GM12872 (cell line): Measurements from ENCODE around the gene ZNF500.

Source experiments
- CTCF ChIP-seq: IDR thresholded peaks from 3 replicates; pipeline ENCODE4 v1.5.1; 2011; ENCODE audit warnings: low read depth, mild to moderate bottlenecking, low read length, moderate library complexity; ENCODE audit not compliant: insufficient read depth

ZNF500 gene

GRCh38 chr16:4752351-4753100, 14.4 kb downstream of the ZNF500 start:
- TF ChIP-seq CTCF = no peak

GRCh38 chr16:4750896-4751295, 16.1 kb downstream of the ZNF500 start:
- no peak for TF ChIP-seq CTCF

- no peak for TF ChIP-seq CTCF
Observed at GRCh38 chr16:4749700-4750257, 17.2 kb downstream of the ZNF500 start.

GRCh38 chr16:4748682-4749411, 18.1 kb downstream of the ZNF500 start:
- no peak for TF ChIP-seq CTCF

- no peak for TF ChIP-seq CTCF
Observed at GRCh38 chr16:4747906-4748681, 18.9 kb downstream of the ZNF500 start.

GRCh38 chr16:4746991-4747574, 19.9 kb downstream of the ZNF500 start:
- TF ChIP-seq CTCF = no peak
